ENCODE measurements around the gene PWP2.

GRCh38 chr21:44084496-44085241 lies 22.5 kb upstream of the PWP2 start:
- no peak for TF ChIP-seq CTCF (IDR thresholded peaks at IDR 0.05)
- TF ChIP-seq POLR2A (IDR thresholded peaks at IDR 0.05), result no peak
- TF ChIP-seq POLR2AphosphoS5 (IDR thresholded peaks at IDR 0.05), result no peak
